ENCODE data around the gene EDN3.

DNA sequence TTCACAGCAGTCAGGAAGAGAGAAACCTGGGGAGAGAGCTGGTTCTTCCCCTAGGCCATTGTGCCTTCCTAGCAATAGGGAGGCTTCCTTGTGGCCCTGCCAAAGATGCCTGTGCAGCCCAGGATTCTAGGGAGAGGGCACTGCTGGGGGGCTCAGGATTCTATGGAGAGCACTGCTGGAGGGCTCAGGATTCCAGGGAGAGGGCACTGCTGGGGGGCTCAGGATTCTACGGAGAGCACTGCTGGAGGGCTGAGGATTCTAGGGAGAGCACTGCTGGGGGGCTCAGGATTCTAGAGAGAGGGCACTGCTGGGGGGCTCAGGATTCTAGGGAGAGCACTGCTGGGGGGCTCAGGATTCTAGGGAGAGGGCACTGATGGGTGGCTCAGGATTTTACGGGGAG, 25.8 kb downstream of the EDN3 start:
- TF ChIP-seq, protein P1, sequence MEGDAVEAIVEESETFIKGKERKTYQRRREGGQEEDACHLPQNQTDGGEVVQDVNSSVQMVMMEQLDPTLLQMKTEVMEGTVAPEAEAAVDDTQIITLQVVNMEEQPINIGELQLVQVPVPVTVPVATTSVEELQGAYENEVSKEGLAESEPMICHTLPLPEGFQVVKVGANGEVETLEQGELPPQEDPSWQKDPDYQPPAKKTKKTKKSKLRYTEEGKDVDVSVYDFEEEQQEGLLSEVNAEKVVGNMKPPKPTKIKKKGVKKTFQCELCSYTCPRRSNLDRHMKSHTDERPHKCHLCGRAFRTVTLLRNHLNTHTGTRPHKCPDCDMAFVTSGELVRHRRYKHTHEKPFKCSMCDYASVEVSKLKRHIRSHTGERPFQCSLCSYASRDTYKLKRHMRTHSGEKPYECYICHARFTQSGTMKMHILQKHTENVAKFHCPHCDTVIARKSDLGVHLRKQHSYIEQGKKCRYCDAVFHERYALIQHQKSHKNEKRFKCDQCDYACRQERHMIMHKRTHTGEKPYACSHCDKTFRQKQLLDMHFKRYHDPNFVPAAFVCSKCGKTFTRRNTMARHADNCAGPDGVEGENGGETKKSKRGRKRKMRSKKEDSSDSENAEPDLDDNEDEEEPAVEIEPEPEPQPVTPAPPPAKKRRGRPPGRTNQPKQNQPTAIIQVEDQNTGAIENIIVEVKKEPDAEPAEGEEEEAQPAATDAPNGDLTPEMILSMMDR (IDR thresholded peaks at IDR 0.05; ENCODE audit: low read depth, low read length): no peak
- no peak for TF ChIP-seq EZH2phosphoT487 (IDR thresholded peaks at IDR 0.05; ENCODE audit: low read depth)

All from OCI-LY3 (cell line).